ENCODE measurements around the gene PAM. TPM values are rescaled to one million over a fixed set of nuclear protein-coding genes. Genes with fewer than 3 reads are reported as not detected.

Gene PAM
- total RNA-seq, 1 experiment from 2014 or later: 257 TPM

GRCh38 chr5:102795526-102795925 lies 40.4 kb downstream of the PAM start:
- H3K36me3 ChIP-seq (ENCODE audit: control insufficient read depth in 1 of 2, insufficient read depth in 2 of 2, low read length in 2 of 2): no peaks in the 10 kb centered on the region
- ChIA-PET POLR2A (no interaction called here), RAD21 (ENCODE audit: low non-redundant PET in 1 of 2, low total read pairs in 2 of 2, uncharacterized antibody in 2 of 2, unreplicated experiment in 2 of 2) (no interaction called here), CTCF (interaction anchor here (1.5 kb wide), 1 partner anchor 15 kb away, joined by 3 read pairs; no protein-coding TSS in a partner anchor)
- peak overlapping the region; percentile 45; the same call in 1 of the 2 replicates for H3K27ac ChIP-seq (ENCODE audit: low read depth, low read length)
- no peak overlapping the region for H2AFZ ChIP-seq (ENCODE audit: low read depth, low read length, poor library complexity, severe bottlenecking)
- H3K79me2 ChIP-seq (ENCODE audit: insufficient read depth, low read length): peaks cover 80% of the 10 kb centered on the region
- no peaks in the 10 kb centered on the region for H3K9me3 ChIP-seq (ENCODE audit: control insufficient read depth in 1 of 2, insufficient read depth in 1 of 2, low read depth in 1 of 2, low read length in 2 of 2)
- H3K27me3 ChIP-seq (ENCODE audit: insufficient read depth, low read length): no peaks in the 10 kb centered on the region
- H3K9me2 ChIP-seq (ENCODE audit: insufficient read depth): no peaks in the 10 kb centered on the region
- H4K20me1 ChIP-seq (ENCODE audit: insufficient read depth): 0 out of 2 replicates have a peak, but pooled peaks cover 4% of the 10 kb centered on the region
- intact Hi-C loops (cut with micrococcal nuclease): loop anchor here (10.0 kb wide), 1 partner anchor 211 kb away; no protein-coding TSS in a partner anchor
- peaks cover 26 to 59% of the 10 kb centered on the region in 2 experiments for H3K4me1 ChIP-seq (ENCODE audit: control insufficient read depth in 1 of 2, insufficient read depth in 2 of 2, low read length in 2 of 2)
- no peak overlapping the region for H3K9ac ChIP-seq (ENCODE audit: low read length)
- no peak overlapping the region for H3K4me3 ChIP-seq (replicated peaks in 1 of 2; ENCODE audit: low read depth in 1 of 2, low read length in 2 of 2)
- BruUV-seq (replicated peaks): no TSS peak
- DNase-seq (ENCODE audit: low read depth, low spot score): no peak
- ATAC-seq: no peak
- no peak overlapping the region for H3K4me2 ChIP-seq (ENCODE audit: low read length)
- no peak for TF ChIP-seq RAD21 (IDR thresholded peaks at IDR 0.05; ENCODE audit: low read depth)
- no peak for TF ChIP-seq SP1 (IDR thresholded peaks at IDR 0.05; ENCODE audit: low read depth)
- no peak for TF ChIP-seq ZBTB33 (IDR thresholded peaks at IDR 0.05; ENCODE audit: extremely low read depth, insufficient replicate concordance, low read length)
- no peak for TF ChIP-seq EZH2phosphoT487 (IDR thresholded peaks at IDR 0.05; ENCODE audit: borderline replicate concordance)
- no peak for TF ChIP-seq EZH2 (IDR thresholded peaks at IDR 0.05)
- no peak for TF ChIP-seq POLR2A (IDR thresholded peaks at IDR 0.05; ENCODE audit: borderline replicate concordance, extremely low read depth, insufficient read depth, insufficient read length)
- TF ChIP-seq SIN3A (IDR thresholded peaks at IDR 0.05; ENCODE audit: low read depth): no peak
- TF ChIP-seq CEBPB (IDR thresholded peaks at IDR 0.05; ENCODE audit: low read depth): no peak
- TF ChIP-seq, protein P1, sequence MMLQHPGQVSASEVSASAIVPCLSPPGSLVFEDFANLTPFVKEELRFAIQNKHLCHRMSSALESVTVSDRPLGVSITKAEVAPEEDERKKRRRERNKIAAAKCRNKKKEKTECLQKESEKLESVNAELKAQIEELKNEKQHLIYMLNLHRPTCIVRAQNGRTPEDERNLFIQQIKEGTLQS (IDR thresholded peaks at IDR 0.05): no peak
- no peak for TF ChIP-seq CBX3 (IDR thresholded peaks at IDR 0.05; ENCODE audit: low read depth)
- TF ChIP-seq, protein P2, sequence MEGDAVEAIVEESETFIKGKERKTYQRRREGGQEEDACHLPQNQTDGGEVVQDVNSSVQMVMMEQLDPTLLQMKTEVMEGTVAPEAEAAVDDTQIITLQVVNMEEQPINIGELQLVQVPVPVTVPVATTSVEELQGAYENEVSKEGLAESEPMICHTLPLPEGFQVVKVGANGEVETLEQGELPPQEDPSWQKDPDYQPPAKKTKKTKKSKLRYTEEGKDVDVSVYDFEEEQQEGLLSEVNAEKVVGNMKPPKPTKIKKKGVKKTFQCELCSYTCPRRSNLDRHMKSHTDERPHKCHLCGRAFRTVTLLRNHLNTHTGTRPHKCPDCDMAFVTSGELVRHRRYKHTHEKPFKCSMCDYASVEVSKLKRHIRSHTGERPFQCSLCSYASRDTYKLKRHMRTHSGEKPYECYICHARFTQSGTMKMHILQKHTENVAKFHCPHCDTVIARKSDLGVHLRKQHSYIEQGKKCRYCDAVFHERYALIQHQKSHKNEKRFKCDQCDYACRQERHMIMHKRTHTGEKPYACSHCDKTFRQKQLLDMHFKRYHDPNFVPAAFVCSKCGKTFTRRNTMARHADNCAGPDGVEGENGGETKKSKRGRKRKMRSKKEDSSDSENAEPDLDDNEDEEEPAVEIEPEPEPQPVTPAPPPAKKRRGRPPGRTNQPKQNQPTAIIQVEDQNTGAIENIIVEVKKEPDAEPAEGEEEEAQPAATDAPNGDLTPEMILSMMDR (IDR thresholded peaks at IDR 0.05 in 2 of 3, conservative IDR thresholded peaks at IDR 0.05 in 1 of 3; ENCODE audit: borderline replicate concordance in 1 of 3, insufficient read depth in 1 of 3, low read depth in 2 of 3, low read length in 2 of 3): no peak
- TF ChIP-seq FOSL1 (IDR thresholded peaks at IDR 0.05; ENCODE audit: low read depth): no peak
- TF ChIP-seq EGR1 (IDR thresholded peaks at IDR 0.05; ENCODE audit: low read depth): no peak
- TF ChIP-seq ZFX (IDR thresholded peaks at IDR 0.05): no peak
- TF ChIP-seq MAX (IDR thresholded peaks at IDR 0.05): no peak
